Stimulated activated CD4-positive, alpha-beta T cell treated with anti-CD3 and anti-CD28 coated beads, Interleukin-15, amount 100 ng/mL, for 1 hour (primary cell): Measurements from ENCODE around the gene HNRNPD.
"Not testable (repeated sequence)": the region's sequence is repeated elsewhere in the genome, so short reads cannot be mapped to it uniquely, and the experiment has no call there.

ENCODE experiments used
- DNase-seq, 2 donors: peaks; one replicate each; pipeline ENCODE4 v3.0.0-alpha.2; 2020; ENCODE audit warnings: low read depth in 1 of 2, low spot score in 1 of 2

The HNRNPD gene

DNA sequence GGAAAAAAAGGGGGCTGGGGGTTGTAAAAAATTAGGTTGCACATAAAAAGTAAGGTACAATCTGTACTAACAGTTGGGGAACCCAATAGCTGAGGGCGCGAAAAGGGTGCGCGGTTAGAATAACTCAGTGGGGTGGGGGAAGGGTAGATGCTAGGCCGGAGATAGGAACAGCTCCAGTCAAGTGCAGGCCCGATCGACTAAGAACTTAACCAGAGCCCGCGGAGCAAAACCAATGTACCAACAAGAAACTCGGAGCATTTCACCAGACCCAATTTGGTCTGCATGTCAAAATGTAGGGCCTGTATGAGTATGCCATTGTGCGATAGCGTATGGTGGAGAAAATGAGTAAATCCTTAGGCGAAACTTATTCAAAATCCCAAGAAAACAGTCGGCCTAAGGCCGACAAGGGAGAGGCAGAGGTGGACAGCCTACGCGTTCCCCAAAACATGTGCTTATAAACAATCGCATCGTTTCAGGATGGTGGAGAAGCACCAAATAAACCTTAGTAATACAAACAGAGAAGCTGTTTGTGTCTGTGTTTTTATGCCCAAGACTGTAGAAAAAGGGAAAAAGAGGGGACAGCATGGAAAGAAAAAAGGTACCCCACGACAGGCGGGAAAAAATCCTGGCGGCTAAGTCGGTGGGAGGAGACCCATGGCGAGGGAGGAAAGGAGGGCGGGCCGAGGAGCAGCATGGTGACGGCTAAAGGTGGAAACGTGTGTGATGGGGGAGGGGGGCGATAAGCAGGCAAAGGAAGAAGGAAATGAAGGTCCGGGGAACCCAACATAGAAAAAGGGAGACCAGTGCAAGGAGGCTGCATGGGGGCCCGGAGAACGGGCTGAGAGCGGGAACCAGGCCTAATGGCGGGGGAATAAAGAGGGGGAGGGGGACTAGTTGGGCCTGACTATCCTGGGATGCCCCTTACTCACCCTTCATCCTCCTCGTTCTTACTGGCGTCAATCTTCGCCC, 990 bp downstream of the HNRNPD start:
- DNase-seq = peak; percentile 23 to 45

DNA sequence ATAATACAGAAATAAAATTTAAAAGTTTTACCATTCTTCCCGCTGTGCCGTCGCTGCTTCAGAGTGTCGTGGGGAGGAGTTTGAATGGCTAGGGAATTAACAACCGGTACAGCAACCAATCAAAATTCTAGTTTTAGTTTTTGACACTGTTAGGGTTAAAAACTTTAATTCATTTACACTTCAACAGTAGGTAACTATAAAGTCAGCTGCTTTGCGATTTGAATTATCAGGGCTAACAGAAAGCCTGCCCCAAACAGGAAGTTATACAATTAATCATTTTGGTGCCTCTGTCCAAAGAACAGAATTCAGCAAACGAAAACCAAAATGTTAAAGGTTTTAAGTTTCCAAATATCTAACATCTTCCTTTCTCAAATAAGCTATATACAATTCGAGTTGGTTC, 2.3 kb downstream of the HNRNPD start:
- no peak for DNase-seq

DNA sequence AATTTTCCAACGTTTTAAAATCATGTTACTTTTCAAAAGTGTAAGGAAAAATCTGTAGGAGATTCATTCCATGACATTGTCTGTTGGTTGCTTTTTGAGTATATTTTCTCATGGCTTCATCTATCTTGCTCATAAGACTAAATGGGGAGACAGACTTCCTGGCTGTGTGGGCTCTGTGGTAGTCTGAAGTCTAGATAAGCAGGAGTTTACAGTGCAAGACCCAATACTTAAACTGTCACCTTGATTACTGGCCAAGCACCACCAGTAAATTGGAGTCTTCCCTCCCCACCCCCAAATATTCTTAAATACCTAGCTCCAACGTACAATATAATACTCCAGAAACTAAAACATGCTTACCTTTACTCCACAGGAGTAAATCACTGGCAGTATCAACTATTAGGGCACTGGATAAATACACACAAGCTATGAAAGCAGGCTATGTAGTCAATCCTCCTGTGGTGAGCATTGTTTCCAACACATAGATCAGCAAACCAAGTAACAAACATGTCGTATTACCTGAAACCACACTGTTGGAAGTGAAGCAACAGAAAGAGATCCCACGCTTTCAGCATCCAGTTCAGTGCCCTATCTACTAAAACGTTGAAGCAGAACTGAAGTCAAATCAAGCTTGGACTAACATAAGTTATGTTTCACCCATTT, 6.2 kb downstream of the HNRNPD start:
- no peak for DNase-seq

DNA sequence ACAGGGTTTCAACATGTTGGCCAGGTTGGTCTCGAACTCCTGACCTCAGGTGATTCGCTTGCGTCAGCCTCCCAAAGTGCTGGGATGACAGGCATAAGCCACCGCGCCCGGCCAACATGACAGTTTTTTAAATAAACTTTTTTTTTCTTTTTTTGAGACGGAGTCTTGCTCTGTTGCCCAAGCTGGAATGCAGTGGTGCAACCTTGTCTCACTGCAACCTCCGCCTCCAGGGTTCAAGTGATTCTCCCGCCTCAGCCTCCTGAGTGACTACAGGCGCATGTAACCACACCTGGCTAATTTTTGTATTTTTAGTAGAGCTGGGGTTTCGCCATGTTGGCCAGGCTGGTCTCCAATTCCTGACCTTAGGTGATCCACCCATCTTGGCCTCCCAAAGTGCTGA, 7.4 kb downstream of the HNRNPD start:
- DNase-seq = not testable (repeated sequence)

DNA sequence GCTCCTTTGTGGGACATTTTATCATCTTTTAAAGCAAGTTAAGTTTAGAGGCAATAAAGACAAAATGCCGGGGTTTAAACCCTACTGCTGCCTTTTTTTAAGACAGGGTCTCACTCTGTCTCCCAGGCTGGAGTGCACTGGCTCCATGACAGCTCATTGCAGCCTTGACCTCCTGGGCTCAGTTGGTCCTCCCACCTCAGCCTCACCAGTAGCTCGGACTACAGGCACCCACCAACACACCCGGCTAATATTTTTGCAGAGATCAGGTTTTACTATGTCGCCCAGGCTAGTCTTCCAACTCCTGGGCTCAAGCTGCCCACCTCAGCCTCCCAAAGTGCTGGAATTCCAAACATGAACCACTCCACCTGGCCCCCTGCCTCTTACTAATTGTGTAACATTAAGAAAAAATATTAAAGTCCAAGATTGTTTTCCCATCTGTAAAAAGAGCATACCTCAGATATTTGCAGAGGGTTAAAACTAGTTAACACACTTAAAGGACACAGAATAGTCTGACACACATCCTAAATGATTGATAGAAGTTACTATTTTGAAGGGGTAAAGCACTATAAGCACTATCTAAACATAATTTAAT, 9.8 kb downstream of the HNRNPD start:
- DNase-seq = no peak

DNA sequence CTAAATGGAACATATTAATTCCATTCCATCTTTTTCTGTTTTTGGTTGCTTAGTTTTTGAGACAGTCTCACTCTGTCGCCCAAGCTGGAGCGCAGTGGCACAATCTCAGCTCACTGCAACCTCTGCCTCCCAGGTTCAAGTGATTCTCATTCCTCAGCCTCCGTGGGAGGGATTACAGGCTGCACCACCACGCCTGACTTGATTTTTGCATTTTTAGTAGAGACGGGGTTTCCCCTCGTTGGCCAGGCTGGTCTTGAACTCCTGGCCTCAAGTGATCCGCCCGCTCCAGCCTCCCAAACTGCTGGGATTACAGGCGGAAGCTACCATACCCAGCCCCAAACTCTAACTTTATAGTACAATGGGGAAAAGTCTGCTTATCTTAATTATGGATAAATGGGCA, 11.2 kb downstream of the HNRNPD start:
- no peak for DNase-seq

DNA sequence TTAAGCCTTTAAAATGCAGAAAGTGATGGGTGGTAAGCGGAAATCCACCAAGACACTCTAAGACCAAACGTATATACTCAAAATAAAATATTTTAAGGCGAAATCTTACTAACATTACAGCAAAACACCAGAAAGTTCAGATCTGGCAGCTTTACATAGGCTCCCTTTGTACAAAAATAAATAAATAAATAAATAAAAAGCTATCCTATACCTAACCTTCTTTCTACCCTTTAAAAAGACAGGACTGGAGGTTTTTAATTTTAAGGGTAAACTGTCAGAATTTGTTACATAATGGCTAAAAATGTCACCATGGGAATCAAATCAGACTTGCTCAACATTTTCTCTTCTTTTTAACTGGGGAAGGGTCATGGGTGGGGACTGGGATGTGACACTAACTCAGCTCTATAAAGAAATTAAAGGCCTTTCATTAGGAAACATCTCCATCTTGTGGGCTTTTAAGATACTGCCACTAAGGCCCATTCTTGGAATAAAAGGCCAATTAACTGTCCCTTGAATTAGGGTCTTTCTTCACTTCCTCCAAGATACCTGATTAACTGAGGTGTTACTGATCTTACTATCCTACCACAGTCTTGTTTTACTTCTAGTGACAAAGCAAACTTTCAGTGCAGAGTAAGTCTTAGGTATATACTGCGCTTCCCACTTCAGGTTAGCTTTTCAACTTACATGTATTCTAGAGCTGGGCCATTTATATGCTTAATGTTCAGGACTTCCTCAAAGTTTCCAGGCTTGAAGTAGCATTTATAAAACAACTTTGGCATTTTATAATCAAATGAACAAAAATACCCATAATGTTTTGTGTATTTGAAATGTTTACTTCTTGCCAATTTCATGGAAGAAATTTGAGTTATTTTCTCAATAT, 13.3 kb downstream of the HNRNPD start:
- DNase-seq = no peak

DNA sequence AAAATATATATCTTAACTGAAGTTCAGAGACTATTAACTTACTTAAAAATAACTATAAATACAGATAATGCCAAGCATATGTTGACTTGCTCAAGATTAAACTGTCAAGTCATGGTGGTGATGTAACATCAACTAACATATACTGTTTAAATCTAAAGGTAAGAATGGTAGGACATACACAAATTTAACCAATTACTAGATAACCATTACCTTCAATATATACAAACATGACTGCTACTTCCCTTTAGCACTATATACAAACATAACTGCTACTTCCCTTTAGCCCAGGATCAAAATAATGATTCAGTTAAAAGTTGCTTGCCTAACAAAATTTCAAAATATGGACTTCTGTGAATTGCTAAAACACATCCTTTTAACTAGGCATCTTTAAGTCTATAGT, 14.9 kb downstream of the HNRNPD start:
- DNase-seq = no peak

DNA sequence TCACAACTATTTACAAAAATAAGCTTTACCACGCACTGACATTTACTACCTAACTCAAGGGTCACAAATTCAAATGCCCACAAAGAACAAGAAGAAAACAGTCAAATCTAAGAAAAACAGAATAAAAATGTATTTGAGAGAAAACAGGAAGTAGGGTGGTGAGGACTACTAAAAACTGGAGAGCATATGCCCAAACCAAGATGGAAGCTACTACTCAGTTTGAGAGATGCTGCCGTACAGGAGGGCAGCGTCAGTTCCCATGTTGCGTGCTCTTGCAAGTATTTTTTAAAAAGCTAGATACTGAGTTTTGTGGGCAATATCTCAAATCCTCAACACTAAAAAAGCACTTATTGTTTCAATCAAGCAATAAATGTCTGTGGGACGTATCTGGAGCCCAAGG, 16.2 kb downstream of the HNRNPD start:
- DNase-seq = no peak

DNA sequence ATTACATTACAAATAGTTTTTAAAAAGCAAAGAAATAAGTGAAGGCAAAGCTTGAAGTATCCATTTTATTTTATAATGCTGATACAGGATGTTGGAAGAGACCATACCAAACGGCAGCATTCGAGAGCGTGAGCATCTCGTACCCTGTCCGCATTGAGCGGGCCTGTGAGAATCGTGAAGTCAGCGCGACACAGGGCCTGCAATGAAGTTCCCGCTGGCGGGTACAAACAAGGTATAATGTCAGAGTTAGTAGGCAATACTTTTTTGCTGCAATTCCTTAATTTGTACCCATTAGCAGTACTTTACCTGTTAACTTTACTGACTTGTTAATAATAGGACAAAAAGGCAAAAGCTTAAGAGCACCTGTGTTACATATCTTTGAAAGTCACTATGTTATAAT, 19.0 kb downstream of the HNRNPD start:
- no peak for DNase-seq

DNA sequence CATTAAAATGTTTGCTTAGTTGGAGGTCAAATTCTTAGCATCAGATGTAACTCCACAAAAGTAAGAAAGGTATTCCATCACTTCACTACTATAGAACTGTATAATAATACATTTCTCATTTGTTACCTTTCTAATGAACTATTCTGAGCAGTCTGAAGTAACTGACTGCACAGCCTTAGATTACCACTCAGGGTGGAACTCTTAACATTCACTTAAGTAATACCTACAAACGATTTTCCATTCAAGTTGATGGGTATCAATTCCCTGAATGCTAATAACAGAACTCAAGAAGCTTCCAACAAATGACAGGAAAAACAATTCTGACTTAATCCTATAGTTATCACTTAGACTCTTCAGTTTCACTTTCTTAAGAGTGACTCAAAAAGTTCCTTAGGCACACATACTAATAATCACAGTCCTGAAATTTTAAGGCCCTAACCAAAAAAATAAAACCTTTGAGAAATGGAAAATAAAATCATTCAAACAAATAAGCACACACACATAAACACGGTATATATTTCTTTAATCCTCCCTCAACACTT, 20.9 kb downstream of the HNRNPD start:
- no peak for DNase-seq

DNA sequence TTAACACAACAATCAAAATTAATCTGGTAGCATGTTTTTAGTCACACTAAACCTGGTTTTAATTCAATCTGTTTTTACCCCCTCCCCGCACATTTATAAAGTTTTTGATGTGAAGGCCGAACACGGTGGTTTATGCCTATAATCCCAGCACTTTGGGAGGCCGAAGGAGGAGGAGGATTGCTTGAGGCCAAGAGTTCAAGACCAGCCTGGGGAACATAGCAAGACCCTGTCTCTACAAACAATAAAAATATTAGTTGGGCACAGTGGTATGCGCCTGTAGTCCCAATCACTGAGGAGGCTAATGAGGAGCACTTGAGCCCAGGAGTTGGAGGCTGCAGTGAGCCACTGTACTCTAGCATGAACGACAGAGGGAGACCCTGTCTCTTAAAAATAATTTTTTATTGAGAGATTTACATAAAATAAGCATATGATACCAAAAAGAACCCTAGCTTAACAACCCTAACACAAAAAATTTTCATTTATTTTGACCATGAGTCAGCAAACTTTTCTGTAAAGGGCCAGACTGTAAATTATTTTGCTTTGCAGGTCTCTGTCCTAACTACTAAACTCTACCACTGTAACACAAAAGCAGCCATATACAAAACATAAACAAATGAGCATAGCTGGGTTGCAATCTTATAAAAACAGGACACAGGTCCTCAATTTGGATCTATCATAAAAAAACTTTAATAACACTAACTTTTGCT, 21.5 kb downstream of the HNRNPD start:
- DNase-seq = no peak

DNA sequence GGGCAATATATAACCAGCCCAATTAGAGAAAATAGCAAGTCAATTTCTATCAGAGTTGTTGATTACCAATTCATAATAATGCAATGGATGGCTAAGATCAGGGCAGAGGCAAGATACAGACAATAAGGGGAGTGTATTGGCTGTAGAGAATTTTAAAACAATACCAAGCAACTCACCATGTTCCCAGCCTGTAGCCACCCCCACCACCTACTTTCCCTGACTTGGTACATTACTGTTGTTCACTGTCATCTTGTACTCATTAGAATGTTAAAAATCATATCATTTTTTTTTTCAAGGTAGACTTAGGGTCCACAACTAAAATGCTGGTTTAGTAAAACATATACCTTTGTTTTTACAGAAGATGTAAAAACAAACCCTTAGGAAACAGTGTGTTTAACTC, 27.7 kb downstream of the HNRNPD start:
- DNase-seq = no peak

DNA sequence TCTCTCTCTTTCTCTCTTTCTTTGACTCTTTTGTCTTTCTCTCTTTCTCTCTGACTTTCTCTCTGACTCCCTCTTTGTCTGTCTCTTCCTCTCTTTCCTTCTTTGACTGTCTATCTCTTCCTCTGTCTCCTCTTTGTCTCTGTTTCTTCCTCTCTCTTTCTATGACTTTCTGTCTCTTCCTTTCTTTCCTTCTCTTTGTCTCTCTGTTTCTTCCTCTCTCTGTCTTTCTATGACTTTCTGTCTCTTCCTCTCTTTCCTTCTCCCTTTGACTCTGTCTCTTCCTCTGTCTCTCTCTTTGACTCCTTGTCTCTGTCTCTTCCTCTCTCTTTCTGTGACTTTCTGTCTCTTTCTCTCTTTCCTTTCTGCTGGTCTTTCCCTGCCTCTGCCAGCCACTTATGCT, 38.7 kb downstream of the HNRNPD start:
- no peak for DNase-seq

DNA sequence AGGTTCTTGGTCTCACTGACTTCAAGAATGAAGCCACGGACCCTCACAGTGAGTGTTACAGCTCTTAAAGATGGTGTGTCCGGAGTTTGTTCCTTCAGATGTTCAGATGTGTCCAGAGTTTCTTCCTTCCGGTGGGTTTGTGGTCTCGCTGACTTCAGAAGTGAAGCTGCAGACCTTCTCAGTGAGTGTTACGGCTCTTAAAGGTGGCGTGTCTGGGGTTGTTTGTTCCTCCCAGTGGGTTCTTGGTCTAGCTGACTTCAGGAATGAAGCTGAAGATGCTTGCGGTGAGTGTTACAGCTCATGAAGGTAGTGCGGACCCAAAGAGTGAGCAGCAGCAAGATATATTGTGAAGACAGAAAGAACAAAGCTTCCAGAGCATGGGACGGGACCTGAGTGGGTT, 40.1 kb downstream of the HNRNPD start:
- not testable (repeated sequence) for DNase-seq

DNA sequence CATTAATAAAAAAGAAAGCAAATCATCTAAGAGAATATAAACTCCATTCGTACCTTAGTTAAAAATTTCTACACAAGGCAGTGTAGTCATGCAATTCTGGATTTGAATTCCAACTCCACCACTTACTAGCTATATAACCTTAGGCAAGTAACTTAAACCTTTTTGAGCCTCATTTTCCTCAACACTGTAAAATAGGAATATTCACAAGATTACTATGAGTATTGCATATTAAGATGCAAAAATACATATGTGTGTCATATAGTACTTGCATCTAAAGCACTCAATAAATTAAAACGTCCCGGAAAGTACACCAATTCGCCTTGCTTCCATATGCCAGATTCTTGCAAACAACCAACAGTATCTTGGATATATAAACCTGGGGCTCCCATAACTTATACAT, 42.0 kb downstream of the HNRNPD start:
- no peak for DNase-seq

DNA sequence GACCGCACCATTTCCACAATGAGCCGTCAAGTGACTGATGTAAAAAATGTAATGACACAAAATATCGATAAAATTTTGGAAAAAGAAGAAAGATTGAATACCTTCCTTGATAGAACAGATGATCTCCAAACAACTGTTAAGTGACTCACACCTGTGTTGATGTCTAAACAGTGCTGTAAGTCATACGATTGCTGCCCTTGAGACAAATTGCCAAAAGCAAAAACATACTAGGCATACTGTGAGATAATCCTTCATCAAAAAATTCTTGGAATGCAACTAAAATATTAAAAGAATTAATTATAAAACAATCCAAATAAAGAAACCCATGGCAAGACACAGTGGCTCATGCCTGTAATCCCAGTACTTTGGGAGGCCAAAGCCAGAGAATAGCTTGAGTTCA, 53.4 kb downstream of the HNRNPD start:
- DNase-seq = no peak

DNA sequence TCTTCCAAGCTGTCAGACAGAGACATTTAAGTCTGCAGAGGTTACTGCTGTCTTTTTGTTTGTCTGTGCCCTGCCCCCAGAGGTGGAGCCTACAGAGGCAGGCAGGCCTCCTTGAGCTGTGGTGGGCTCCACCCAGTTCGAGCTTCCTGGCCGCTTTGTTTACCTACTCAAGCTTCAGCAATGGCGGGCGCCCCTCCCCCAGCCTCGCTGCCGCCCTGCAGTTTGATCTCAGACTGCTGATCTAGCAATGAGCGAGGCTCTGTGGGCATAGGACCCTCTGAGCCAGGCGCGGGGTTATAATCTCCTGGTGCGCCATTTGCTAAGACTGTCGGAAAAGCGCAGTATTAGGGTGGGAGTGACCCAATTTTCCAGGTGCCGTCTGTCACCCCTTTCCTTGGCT, 70.7 kb downstream of the HNRNPD start:
- DNase-seq = not testable (repeated sequence)
